HG02678 (cell line): Measurements from ENCODE around the gene STAC3.
"Not testable (repeated sequence)": the region's sequence is repeated elsewhere in the genome, so short reads cannot be mapped to it uniquely, and the experiment has no call there.

Source experiments
- ATAC-seq: cut with Tn5 transposase; IDR thresholded peaks from one replicate; pipeline ENCODE4 v1.9.1; 2021; ENCODE audit warnings: mild to moderate bottlenecking, moderate library complexity; ENCODE audit not compliant: unreplicated experiment

STAC3 gene

GRCh38 chr12:57250956-57251355, at the start of gene STAC3:
Gene STAC3, minus strand, starts transcription at chr12:57251187. Its CDS starts 1,551 bp downstream, at chr12:57249636.
- ATAC-seq: no peak

DNA sequence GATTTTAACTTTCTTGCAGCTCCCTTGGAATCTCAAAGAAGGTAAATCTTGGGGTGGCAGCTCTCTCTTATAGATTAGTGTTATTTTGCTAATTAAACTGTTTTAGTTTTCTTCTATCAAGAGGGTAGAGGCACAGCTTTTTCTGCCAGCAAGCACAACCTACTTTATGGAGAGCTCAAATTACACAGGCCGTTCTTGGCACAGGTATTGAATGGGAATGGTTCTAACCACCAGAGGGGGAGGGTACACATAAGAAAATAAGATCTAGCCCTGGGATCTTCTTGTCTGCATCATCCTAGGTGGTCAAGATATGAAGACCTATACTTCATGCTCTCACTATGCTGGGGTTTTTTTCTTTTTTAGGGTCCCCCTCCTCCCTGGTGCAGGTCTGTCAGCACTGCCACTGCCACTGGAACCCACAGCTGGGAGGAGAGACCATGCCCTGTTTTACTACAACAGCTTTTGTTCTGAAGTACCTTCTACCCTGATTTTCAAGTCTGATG, 48.6 kb upstream of the STAC3 start:
- ATAC-seq: no peak

DNA sequence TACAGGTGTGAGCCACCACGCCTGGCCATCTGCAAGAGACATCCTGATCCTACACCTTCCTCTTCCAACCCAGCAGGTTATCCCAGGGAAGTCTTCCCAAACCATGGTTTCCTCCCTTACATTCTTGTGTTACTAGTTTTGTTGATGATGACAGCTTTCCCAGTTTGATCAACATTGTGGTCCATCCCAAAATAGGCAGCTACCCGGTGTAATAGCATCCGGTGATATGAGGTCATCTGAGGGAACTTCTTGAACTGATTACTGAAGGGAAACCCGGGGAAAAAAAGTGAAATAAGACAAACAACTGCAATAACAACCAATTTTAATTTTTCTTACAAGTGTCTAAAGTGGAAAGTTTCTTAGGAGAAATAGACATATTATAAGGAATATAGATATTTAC, 45.3 kb upstream of the STAC3 start:
- ATAC-seq: no peak

DNA sequence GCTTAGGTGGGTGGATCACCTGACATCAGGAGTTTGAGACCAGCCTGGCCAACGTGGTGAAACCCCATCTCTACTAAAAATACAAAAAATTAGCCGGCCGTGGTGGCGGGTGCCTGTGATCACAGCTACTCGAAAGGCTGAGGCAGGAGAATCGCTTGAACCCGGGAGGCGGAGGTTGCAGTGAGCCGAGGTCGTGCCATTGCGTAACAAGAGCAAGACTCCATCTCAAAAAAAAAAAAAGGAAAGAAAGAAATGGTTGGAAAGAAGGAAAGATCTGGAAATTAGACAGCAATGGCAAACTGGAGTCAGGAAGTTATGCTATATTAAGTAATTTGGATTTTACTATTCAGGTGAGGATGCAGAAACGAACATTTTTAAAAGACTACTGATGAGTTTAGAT, 31.1 kb upstream of the STAC3 start:
- ATAC-seq: not testable (repeated sequence)

GRCh38 chr12:57280211-57281062, 29.4 kb upstream of the STAC3 start:
- peak; percentile 96 for ATAC-seq

GRCh38 chr12:57278465-57279381, 27.7 kb upstream of the STAC3 start:
- no peak for ATAC-seq

GRCh38 chr12:57276935-57277563, 26.1 kb upstream of the STAC3 start:
- no peak for ATAC-seq

- ATAC-seq: not testable (repeated sequence)
Measured at GRCh38 chr12:57276233-57276632, 25.2 kb upstream of the STAC3 start.

GRCh38 chr12:57273516-57273915, 22.5 kb upstream of the STAC3 start:
- ATAC-seq: no peak

GRCh38 chr12:57272337-57273151, 21.6 kb upstream of the STAC3 start:
- no peak for ATAC-seq

DNA sequence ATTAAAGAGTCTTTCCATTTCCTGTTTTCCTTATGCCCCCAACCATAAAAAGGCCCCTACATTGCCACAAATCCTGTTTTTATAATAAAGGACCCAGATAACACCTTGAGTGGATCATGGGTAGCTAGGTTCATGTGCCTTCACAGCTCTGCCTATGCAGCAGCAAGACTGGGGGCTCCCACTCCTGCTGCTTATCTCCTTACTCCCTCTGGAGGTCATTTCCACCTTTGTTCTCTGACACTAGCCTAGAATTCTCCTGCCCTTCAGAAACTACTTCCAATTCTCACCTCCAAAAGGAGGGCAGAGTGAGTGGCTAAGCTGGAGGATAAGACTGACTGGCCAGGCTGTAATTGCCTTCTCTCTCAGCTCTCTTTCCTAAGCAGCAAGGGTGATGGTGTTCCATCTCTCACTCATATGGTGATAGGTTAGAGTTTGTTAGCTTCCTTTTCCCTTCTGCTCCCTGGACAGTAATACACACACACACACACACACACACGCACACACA, 20.0 kb upstream of the STAC3 start:
- ATAC-seq: no peak

DNA sequence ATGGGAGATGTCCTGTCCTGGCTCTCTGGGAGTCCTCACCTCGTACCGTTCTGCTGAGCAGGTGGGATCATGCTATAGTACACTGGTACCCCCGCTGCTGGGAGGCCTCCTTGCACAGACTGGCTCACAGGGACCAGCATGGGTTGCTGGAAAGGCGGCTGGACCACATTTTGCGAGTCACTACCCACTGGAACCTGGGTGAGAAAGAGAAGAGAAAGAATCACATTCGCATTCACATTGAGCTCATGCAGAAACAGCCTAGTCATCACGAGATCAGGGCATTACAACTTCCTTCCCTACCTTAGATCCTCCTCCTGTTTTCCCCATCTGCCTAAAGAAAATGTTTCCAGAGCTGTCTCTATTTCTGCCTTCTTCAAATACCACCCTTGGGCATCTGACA, 17.3 kb upstream of the STAC3 start:
- ATAC-seq: no peak

DNA sequence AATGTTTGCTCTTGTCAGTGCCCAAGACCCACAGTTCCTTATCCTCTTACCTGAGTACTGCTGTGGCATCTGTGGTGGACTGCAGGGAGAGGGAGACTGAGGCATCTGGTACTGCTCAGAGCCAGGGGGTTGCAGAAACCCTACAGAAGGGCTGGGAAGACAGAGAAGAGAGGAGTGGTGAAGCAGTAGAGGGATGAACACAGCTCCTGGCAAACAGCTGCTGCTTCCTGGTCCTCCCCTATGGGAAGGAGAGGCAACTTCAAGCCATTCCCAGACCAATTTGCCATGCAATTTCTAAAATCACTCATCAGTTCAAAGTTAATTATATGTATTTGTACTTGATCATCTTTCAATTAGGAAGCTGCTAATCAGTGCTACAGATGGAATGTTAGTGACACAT, 15.7 kb upstream of the STAC3 start:
- no peak for ATAC-seq

DNA sequence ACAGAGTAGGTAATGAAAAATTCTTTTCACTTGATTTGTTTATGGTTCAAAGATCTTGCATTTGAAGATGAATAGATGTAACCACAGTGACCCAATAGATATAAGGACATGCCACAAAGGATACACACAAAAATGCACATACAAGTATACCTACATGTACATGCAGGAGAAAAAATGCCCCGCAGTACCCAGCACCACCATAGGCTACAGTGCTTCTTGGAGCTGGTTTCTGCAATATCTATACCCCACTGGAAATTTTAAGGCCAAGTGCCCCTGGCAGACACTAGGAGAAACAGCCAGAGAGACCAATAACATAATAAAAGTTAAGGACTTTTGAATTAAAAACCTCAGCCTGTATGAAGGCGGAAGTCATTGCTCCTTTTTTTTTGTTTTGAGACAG, 12.1 kb upstream of the STAC3 start:
- no peak for ATAC-seq

GRCh38 chr12:57262126-57262822, 11.3 kb upstream of the STAC3 start:
- no peak for ATAC-seq

DNA sequence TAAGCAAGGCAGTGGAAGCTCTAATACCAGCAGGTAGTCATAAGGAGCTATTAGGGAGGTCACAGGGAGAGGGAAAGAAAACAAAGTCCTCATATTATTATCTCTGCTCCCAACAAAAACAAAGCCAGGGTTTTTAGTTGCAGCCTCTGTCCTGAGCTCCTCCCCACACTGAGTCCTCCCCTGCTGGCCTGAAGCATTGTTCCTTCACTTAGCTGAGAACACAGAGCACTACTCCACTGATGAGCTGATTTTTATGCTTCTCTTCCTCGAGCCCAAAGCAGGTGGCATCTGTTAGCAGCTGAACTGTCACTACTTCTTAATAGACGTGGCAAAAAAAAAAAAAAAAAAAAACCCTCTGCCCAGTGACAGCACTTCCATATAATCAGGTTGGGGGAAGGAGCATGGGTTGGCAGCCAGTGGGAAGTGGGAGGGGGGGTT, 10.5 kb upstream of the STAC3 start:
- ATAC-seq: no peak

GRCh38 chr12:57260366-57260765, 9.4 kb upstream of the STAC3 start:
- no peak for ATAC-seq

- ATAC-seq: no peak
Measured at GRCh38 chr12:57258977-57259970, 8.3 kb upstream of the STAC3 start.
